NT2/D1 (cell line): Measurements from ENCODE around the gene C21orf91.

ENCODE experiments used
- SUZ12 ChIP-seq: IDR thresholded peaks from 2 replicates; pipeline ENCODE4 v1.6.1; 2011; ENCODE audit not compliant: insufficient read length, insufficient read depth; ENCODE audit errors: extremely low read depth
- YY1 ChIP-seq: IDR thresholded peaks from 2 replicates; pipeline ENCODE4 v1.6.1; 2011; ENCODE audit not compliant: insufficient read length, insufficient read depth
- ZNF274 ChIP-seq: IDR thresholded peaks from 2 replicates; pipeline ENCODE4 v1.6.1; 2011; ENCODE audit warnings: mild to moderate bottlenecking, low read depth, low read length

DNA sequence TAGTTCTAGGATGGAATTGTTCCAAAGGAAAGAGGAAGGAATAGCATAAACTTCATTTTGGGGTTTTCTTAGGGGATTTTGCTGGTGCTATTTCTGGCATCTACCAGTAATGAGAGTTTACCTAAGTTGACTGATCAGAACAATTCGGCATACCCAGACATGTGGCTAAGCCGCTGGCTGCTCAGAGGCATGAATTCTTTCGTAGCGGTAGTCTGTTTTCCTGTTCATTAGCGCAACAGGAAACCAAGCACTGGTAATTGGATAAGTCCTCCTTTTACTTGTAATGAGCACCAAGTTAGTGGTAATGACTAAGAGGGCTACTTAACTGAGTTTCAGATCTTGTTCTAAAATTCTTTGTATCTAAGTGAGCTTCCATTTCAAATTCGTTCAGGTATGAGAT, 38.6 kb downstream of the C21orf91 start:
- no peak for TF ChIP-seq YY1
- TF ChIP-seq SUZ12: no peak
- TF ChIP-seq ZNF274: no peak
